ENCODE results near the gene MAP1B. TPM values are rescaled to one million over a fixed set of nuclear protein-coding genes. Genes with fewer than 3 reads are reported as not detected.

Gene MAP1B
- total RNA-seq (2022; extraction: Qiagen RNA extraction; ENCODE audit: low read depth) = 37.7 to 67.9 TPM (median 41.7 TPM) in 5 replicates

GRCh38 chr5:72107131-72107900 lies at the start of gene MAP1B:
MAP1B (plus strand) TSS chr5:72107475; CDS start chr5:72107532, 57 bp downstream.

Other genes starting within 250 kb of the MAP1B start
- 56.1 to 61.5 TPM (median 58.5 TPM) in 5 replicates for gene MRPS27, start 212.8 kb downstream of the MAP1B start, total RNA-seq (2022; extraction: Qiagen RNA extraction; ENCODE audit: low read depth)
- 10.4 to 11.7 TPM (median 10.9 TPM) in 5 replicates for gene PTCD2, start 212.9 kb downstream of the MAP1B start, total RNA-seq (2022; extraction: Qiagen RNA extraction; ENCODE audit: low read depth)

Data from A549 treated with CpdA at 1 μM for 4 hours (cell line).